CD4-positive, alpha-beta T cell treated with Interleukin-17A for 1 hour (primary cell): ENCODE data around the gene AKAP12.
"Not testable (repeated sequence)": the region's sequence is repeated elsewhere in the genome, so short reads cannot be mapped to it uniquely, and the experiment has no call there.

ENCODE experiments used
- DNase-seq: peaks from one replicate; pipeline ENCODE4 v3.0.0-alpha.2; 2020

Gene AKAP12

GRCh38 chr6:151286214-151286613 is 46.4 kb downstream of the AKAP12 start:
- DNase-seq = no peak

- DNase-seq = no peak
Observed at GRCh38 chr6:151288712-151289398, 49.1 kb downstream of the AKAP12 start.

- DNase-seq = peak; percentile 7
Observed at GRCh38 chr6:151289399-151290007, 49.7 kb downstream of the AKAP12 start.

- DNase-seq = no peak
Observed at GRCh38 chr6:151290877-151291721, 51.3 kb downstream of the AKAP12 start.

GRCh38 chr6:151291722-151292059 is 51.9 kb downstream of the AKAP12 start:
- no peak for DNase-seq

- no peak for DNase-seq
Observed at GRCh38 chr6:151292974-151293687, 53.4 kb downstream of the AKAP12 start.

GRCh38 chr6:151293688-151294016 is 53.9 kb downstream of the AKAP12 start:
- DNase-seq = no peak

- no peak for DNase-seq
Observed at GRCh38 chr6:151294561-151295101, 54.9 kb downstream of the AKAP12 start.

- no peak for DNase-seq
Observed at GRCh38 chr6:151297886-151298285, 58.1 kb downstream of the AKAP12 start.

GRCh38 chr6:151299011-151299410 is 59.2 kb downstream of the AKAP12 start:
- DNase-seq = no peak

- no peak for DNase-seq
Observed at GRCh38 chr6:151300267-151300991, 60.7 kb downstream of the AKAP12 start.

GRCh38 chr6:151301547-151301946 is 61.8 kb downstream of the AKAP12 start:
- no peak for DNase-seq

GRCh38 chr6:151303231-151303630 is 63.5 kb downstream of the AKAP12 start:
- no peak for DNase-seq

- no peak for DNase-seq
Observed at GRCh38 chr6:151306269-151306783, 66.6 kb downstream of the AKAP12 start.

- DNase-seq = no peak
Observed at GRCh38 chr6:151307501-151307900, 67.7 kb downstream of the AKAP12 start.

GRCh38 chr6:151309619-151310018 is 69.9 kb downstream of the AKAP12 start:
- DNase-seq = no peak

- no peak for DNase-seq
Observed at GRCh38 chr6:151310279-151310678, 70.5 kb downstream of the AKAP12 start.

- no peak for DNase-seq
Observed at GRCh38 chr6:151310852-151311767, 71.3 kb downstream of the AKAP12 start.

- DNase-seq = no peak
Observed at GRCh38 chr6:151313066-151313491, 73.3 kb downstream of the AKAP12 start.

- DNase-seq = not testable (repeated sequence)
Observed at GRCh38 chr6:151315661-151316060, 75.9 kb downstream of the AKAP12 start.
